ENCODE measurements around the gene CYP2A6.

CYP2A6 gene

GRCh38 chr19:40801426-40802299 lies 48.6 kb downstream of the CYP2A6 start:
- no peak for DNase-seq (ENCODE audit: low spot score)

- DNase-seq (ENCODE audit: low spot score) = no peak
Measured at GRCh38 chr19:40800997-40801377, 49.3 kb downstream of the CYP2A6 start.

GRCh38 chr19:40800339-40800996 lies 49.8 kb downstream of the CYP2A6 start:
- DNase-seq (ENCODE audit: low spot score) = no peak

- DNase-seq (ENCODE audit: low spot score) = no peak
Measured at GRCh38 chr19:40799558-40800338, 50.5 kb downstream of the CYP2A6 start.

- peak; percentile 100 for DNase-seq (ENCODE audit: low spot score)
Measured at GRCh38 chr19:40798683-40799557, 51.3 kb downstream of the CYP2A6 start, which contains the start of gene EGLN2. TSS of gene EGLN2 (plus strand) at chr19:40799191. CDS start at chr19:40800573, 1,382 bp downstream.

GRCh38 chr19:40797963-40798682 lies 52.1 kb downstream of the CYP2A6 start:
- DNase-seq (ENCODE audit: low spot score) = no peak

- no peak for DNase-seq (ENCODE audit: low spot score)
Measured at GRCh38 chr19:40797166-40797962, 52.9 kb downstream of the CYP2A6 start.
